Osteoblast (primary cell): ENCODE data around the gene CHP1. TPM values are rescaled to one million over a fixed set of nuclear protein-coding genes. Genes with fewer than 3 reads are reported as not detected.

Source experiments
- DNase-seq: peaks from one replicate; pipeline ENCODE4 v3.0.0; 2011; ENCODE audit warnings: low spot score, mixed read lengths; ENCODE audit not compliant: insufficient read length; ENCODE audit errors: missing footprints
- H2AFZ ChIP-seq: 2 replicates; pipeline ENCODE4 v1.6.0; 2011; ENCODE audit warnings: mild to moderate bottlenecking, low read length
- H3K27ac ChIP-seq: 2 replicates; pipeline ENCODE4 v1.5.1; 2011; ENCODE audit warnings: mild to moderate bottlenecking, low read depth, low read length, moderate library complexity
- H3K27me3 ChIP-seq: 2 replicates; pipeline ENCODE4 v1.6.0; 2012; ENCODE audit warnings: mild to moderate bottlenecking, control low read depth, inconsistent platforms, low read length, moderate library complexity; ENCODE audit not compliant: insufficient read depth
- H3K36me3 ChIP-seq: 2 replicates; pipeline ENCODE4 v1.5.1; 2011; ENCODE audit warnings: mild to moderate bottlenecking, low read length, control low read depth, moderate library complexity; ENCODE audit not compliant: insufficient read depth
- H3K4me1 ChIP-seq: 2 replicates; pipeline ENCODE4 v1.5.1; 2011; ENCODE audit warnings: mild to moderate bottlenecking, low read length, control low read depth, moderate library complexity; ENCODE audit not compliant: insufficient read depth
- H3K4me2 ChIP-seq: 2 replicates; pipeline ENCODE4 v1.6.0; 2011; ENCODE audit warnings: mild to moderate bottlenecking, low read length; ENCODE audit not compliant: insufficient read depth
- H3K4me3 ChIP-seq: fragments of 200-600 bp; sonication (generic); 3 replicates; pipeline ENCODE4 v1.5.1; 2012; ENCODE audit warnings: mild to moderate bottlenecking, low read length, inconsistent platforms; ENCODE audit not compliant: insufficient read depth
- H3K79me2 ChIP-seq: 2 replicates; pipeline ENCODE4 v1.6.0; 2012; ENCODE audit warnings: mild to moderate bottlenecking, low read length, control low read depth, inconsistent platforms; ENCODE audit not compliant: insufficient read depth
- H3K9me3 ChIP-seq: 2 replicates; pipeline ENCODE4 v1.5.1; 2011; ENCODE audit warnings: low read depth, low read length, control low read depth
- H4K20me1 ChIP-seq: 2 replicates; pipeline ENCODE4 v1.6.0; 2012; ENCODE audit warnings: mild to moderate bottlenecking, low read length, control low read depth; ENCODE audit not compliant: insufficient read depth
- total RNA-seq: library from RNA; depleted of rRNA; stranded (reverse); fragments of >200 nt; gene quantifications from 2 replicates; pipeline ENCODE4 v1.2.3, GENCODE V29; 2012
- TF ChIP-seq, protein P1 (sequence below): IDR thresholded peaks from 2 replicates; pipeline ENCODE4 v1.5.1; 2011; ENCODE audit warnings: mild to moderate bottlenecking, low read depth, low read length, moderate library complexity; ENCODE audit errors: extremely low read depth

Gene CHP1
- total RNA-seq, result 99.2 and 105 TPM in 2 replicates

- TF ChIP-seq, protein P1, sequence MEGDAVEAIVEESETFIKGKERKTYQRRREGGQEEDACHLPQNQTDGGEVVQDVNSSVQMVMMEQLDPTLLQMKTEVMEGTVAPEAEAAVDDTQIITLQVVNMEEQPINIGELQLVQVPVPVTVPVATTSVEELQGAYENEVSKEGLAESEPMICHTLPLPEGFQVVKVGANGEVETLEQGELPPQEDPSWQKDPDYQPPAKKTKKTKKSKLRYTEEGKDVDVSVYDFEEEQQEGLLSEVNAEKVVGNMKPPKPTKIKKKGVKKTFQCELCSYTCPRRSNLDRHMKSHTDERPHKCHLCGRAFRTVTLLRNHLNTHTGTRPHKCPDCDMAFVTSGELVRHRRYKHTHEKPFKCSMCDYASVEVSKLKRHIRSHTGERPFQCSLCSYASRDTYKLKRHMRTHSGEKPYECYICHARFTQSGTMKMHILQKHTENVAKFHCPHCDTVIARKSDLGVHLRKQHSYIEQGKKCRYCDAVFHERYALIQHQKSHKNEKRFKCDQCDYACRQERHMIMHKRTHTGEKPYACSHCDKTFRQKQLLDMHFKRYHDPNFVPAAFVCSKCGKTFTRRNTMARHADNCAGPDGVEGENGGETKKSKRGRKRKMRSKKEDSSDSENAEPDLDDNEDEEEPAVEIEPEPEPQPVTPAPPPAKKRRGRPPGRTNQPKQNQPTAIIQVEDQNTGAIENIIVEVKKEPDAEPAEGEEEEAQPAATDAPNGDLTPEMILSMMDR, result peak; percentile 90
- Histone ChIP-seq H3K4me3 (peak within 1 kb of the TSS; percentile 97), H3K36me3 (no peaks in the 10 kb centered on the region), H3K9me3 (no peaks in the 10 kb centered on the region), H3K4me2 (peak within 1 kb of the TSS; percentile 98), H3K79me2 (peaks cover 46% of the 10 kb centered on the region), H3K4me1 (peaks cover 19% of the 10 kb centered on the region), H4K20me1 (peaks cover 9% of the 10 kb centered on the region), H2AFZ (peak within 1 kb of the TSS; percentile 97), H3K27me3 (peaks cover 10% of the 10 kb centered on the region), H3K27ac (peak within 1 kb of the TSS; percentile 88)
- DNase-seq, result peak; percentile 98
Observed at GRCh38 chr15:41230650-41231421, at the start of gene CHP1, which contains the start of gene EXD1. TSS of gene CHP1 (plus strand) at chr15:41231268. CDS start at chr15:41231383, 115 bp downstream. TSS of gene EXD1 (minus strand) at chr15:41230757. CDS start at chr15:41226575, 4,182 bp downstream.

GRCh38 chr15:41182266-41182665 is 48.8 kb upstream of the CHP1 start:
- DNase-seq, result no peak
- H3K9me3 ChIP-seq, result no peaks in the 10 kb centered on the region
- TF ChIP-seq, protein P1, result no peak
- H3K36me3 ChIP-seq, result no peaks in the 10 kb centered on the region
- H3K27me3 ChIP-seq, result no peaks in the 10 kb centered on the region
- H3K27ac ChIP-seq, result no peak overlapping the region
- H4K20me1 ChIP-seq, result no peaks in the 10 kb centered on the region
- H3K4me3 ChIP-seq, result no peak overlapping the region
- H3K4me2 ChIP-seq, result no peak overlapping the region
- peaks cover 17% of the 10 kb centered on the region for H3K4me1 ChIP-seq
- H3K79me2 ChIP-seq, result no peaks in the 10 kb centered on the region
- peak overlapping the region; percentile 37 for H2AFZ ChIP-seq

DNA sequence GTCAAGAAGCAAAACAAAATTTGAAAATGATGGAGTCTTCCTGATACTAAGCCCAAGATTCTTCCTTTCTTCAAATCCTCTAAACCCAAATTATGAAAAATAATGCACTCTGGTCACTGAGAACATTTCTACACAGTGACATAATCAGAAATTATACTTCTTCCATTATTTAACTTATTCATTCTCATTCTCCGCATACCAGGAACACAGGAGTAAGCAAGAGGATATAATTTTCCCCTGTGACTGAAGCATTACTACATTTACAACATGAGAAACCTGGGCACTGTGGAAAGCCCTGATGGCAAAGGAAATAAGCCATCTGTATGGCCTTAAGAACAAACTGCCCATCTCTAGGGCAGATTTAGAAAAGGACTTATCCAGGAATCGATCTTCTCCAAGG is 47.5 kb upstream of the CHP1 start:
- TF ChIP-seq, protein P1, result no peak
- no peaks in the 10 kb centered on the region for H3K36me3 ChIP-seq
- peaks cover 17% of the 10 kb centered on the region for H3K4me1 ChIP-seq
- no peak overlapping the region for H3K4me3 ChIP-seq
- no peaks in the 10 kb centered on the region for H4K20me1 ChIP-seq
- H2AFZ ChIP-seq, result peak overlapping the region; percentile 36
- H3K27ac ChIP-seq, result peak overlapping the region; percentile 17
- no peak overlapping the region for H3K4me2 ChIP-seq
- no peaks in the 10 kb centered on the region for H3K79me2 ChIP-seq
- no peaks in the 10 kb centered on the region for H3K9me3 ChIP-seq
- no peaks in the 10 kb centered on the region for H3K27me3 ChIP-seq
- peak; percentile 58 for DNase-seq

- no peak overlapping the region for H3K4me3 ChIP-seq
- H2AFZ ChIP-seq, result no peak overlapping the region
- no peaks in the 10 kb centered on the region for H3K4me1 ChIP-seq
- TF ChIP-seq, protein P1, result no peak
- no peak overlapping the region for H3K27ac ChIP-seq
- DNase-seq, result no peak
- H3K36me3 ChIP-seq, result no peaks in the 10 kb centered on the region
- no peaks in the 10 kb centered on the region for H4K20me1 ChIP-seq
- H3K27me3 ChIP-seq, result no peaks in the 10 kb centered on the region
- H3K79me2 ChIP-seq, result no peaks in the 10 kb centered on the region
- H3K4me2 ChIP-seq, result no peak overlapping the region
- no peaks in the 10 kb centered on the region for H3K9me3 ChIP-seq
Observed at GRCh38 chr15:41194444-41194843, 36.6 kb upstream of the CHP1 start.
